ENCODE measurements around the gene ATAD1. TPM values are rescaled to one million over a fixed set of nuclear protein-coding genes. Genes with fewer than 3 reads are reported as not detected.

ATAD1 gene
- total and polyA plus RNA-seq, 9 of the 15 experiments (the other 6 are each of a cell fraction or from before 2014, with no cell fraction given): 11.3 to 33.8 (median 27.3) TPM

DNA sequence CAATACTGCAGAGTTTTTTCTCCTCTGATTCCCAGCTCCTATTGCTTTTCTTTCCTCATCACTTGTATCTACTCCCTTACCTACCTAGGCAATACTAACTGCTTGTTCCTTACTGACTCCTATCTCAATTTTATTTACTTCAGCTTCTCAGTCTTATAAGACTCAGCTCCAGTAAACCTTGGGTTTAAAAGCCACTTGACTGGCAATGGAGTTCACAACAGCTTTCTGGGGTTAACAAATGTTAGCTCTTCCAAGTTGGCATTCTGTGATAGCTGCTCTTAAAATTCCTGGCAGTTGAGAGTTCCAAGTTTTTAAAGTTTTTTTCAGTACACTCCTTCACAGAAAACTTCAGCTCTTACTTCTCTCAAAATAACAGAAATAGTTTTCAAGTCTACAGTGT is 14.2 kb downstream of the ATAD1 start:
- no peaks in the 10 kb centered on the region for H3K9me1 ChIP-seq (ENCODE audit: control insufficient read depth, insufficient read depth, low read length)
- TF ChIP-seq SMAD1 (IDR thresholded peaks at IDR 0.05; ENCODE audit: low read depth, low read length, partially characterized antibody) (no peak), NFE2L1 (tag; IDR thresholded peaks at IDR 0.05; ENCODE audit: borderline replicate concordance, low read depth) (no peak)
- TF ChIP-seq, protein P1, sequence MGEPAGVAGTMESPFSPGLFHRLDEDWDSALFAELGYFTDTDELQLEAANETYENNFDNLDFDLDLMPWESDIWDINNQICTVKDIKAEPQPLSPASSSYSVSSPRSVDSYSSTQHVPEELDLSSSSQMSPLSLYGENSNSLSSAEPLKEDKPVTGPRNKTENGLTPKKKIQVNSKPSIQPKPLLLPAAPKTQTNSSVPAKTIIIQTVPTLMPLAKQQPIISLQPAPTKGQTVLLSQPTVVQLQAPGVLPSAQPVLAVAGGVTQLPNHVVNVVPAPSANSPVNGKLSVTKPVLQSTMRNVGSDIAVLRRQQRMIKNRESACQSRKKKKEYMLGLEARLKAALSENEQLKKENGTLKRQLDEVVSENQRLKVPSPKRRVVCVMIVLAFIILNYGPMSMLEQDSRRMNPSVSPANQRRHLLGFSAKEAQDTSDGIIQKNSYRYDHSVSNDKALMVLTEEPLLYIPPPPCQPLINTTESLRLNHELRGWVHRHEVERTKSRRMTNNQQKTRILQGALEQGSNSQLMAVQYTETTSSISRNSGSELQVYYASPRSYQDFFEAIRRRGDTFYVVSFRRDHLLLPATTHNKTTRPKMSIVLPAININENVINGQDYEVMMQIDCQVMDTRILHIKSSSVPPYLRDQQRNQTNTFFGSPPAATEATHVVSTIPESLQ (CRISPR knock-in tag; IDR thresholded peaks at IDR 0.05): no peak
- no peaks in the 10 kb centered on the region for H3K27me3 ChIP-seq (ENCODE audit: control insufficient read depth in 2 of 2, insufficient read depth in 2 of 2, low read length in 2 of 2)
- H3K79me2 ChIP-seq (ENCODE audit: control insufficient read depth, insufficient read depth, low read length): peaks cover 38% of the 10 kb centered on the region
- no peaks in the 10 kb centered on the region; the same call in 1 of the 2 replicates for H3K9me3 ChIP-seq (replicated peaks; ENCODE audit: control insufficient read depth, insufficient read depth, low read depth, low read length)
- peaks cover 64% of the 10 kb centered on the region; the same call in 2 of the 3 replicates for H3K36me3 ChIP-seq (ENCODE audit: control insufficient read depth, insufficient read depth, low read length)
- no peak overlapping the region for H3K27ac ChIP-seq (ENCODE audit: extremely low read depth, low read depth, low read length)
- no peaks in the 10 kb centered on the region for H3K4me1 ChIP-seq (replicated peaks in 1 of 2; ENCODE audit: control insufficient read depth in 2 of 2, insufficient read depth in 2 of 2, low read length in 2 of 2)
- intact Hi-C loops (cut with micrococcal nuclease): no loop called here
- ChIA-PET CTCF (ENCODE audit: low intra/inter-chr PET ratio) (no interaction called here), POLR2A (interaction anchor here (1.6 kb wide), 1 partner anchor 11 kb away, joined by 4 read pairs; no protein-coding TSS in a partner anchor)
- H3K9ac ChIP-seq (ENCODE audit: insufficient read depth in 1 of 2, low read depth in 2 of 2, low read length in 2 of 2): no peak overlapping the region
- in situ Hi-C loops (cut with MboI): no loop called here
- DNase-seq (ENCODE audit: extremely low read depth in 1 of 4, low spot score in 3 of 4) (no peak), ATAC-seq (no peak), FAIRE-seq (no peak)
- H3K4me3 ChIP-seq: no peak overlapping the region
- H4K20me1 ChIP-seq (replicated peaks; ENCODE audit: control insufficient read depth, insufficient read depth, low read length): no peaks in the 10 kb centered on the region
- no TSS peak for BruUV-seq (replicated peaks)
- no peak overlapping the region for H2AFZ ChIP-seq (ENCODE audit: low read depth, low read length)
- H3K4me2 ChIP-seq (ENCODE audit: insufficient read depth, low read length): no peak overlapping the region

DNA sequence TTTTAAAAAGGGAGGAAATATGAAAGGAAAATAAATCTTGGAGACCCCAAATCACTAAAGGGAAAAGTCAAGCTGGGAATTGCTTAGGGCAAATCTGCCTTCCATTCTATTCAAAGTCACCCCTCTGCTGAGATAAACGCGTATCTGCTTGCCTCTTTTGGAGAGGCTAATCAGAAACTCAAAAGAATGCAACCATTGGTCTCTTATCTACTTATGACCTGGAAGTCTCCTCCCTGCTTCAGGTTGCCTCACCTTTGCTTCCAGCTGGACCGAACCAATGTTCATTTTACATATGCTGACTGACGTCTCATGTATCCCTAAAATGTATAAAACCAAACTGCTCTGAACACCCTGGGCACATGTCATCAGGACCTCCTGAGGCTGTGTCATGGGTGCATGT is 14.7 kb downstream of the ATAD1 start:
- ATAC-seq (no peak), FAIRE-seq (no peak), DNase-seq (ENCODE audit: extremely low read depth in 1 of 4, low spot score in 3 of 4) (no peak)
- Histone ChIP-seq H3K4me2 (ENCODE audit: insufficient read depth, low read length) (no peak overlapping the region), H3K27ac (ENCODE audit: extremely low read depth, low read depth, low read length) (no peak overlapping the region), H3K27me3 (ENCODE audit: control insufficient read depth in 2 of 2, insufficient read depth in 2 of 2, low read length in 2 of 2) (no peaks in the 10 kb centered on the region), H3K79me2 (ENCODE audit: control insufficient read depth, insufficient read depth, low read length) (peaks cover 40% of the 10 kb centered on the region), H3K36me3 (ENCODE audit: control insufficient read depth, insufficient read depth, low read length) (peaks cover 59% of the 10 kb centered on the region; the same call in 2 of the 3 replicates), H4K20me1 (replicated peaks; ENCODE audit: control insufficient read depth, insufficient read depth, low read length) (no peaks in the 10 kb centered on the region), H3K4me1 (replicated peaks in 1 of 2; ENCODE audit: control insufficient read depth in 2 of 2, insufficient read depth in 2 of 2, low read length in 2 of 2) (no peaks in the 10 kb centered on the region), H3K4me3 (no peak overlapping the region), H2AFZ (ENCODE audit: low read depth, low read length) (no peak overlapping the region), H3K9ac (ENCODE audit: insufficient read depth in 1 of 2, low read depth in 2 of 2, low read length in 2 of 2) (no peak overlapping the region), H3K9me1 (ENCODE audit: control insufficient read depth, insufficient read depth, low read length) (no peaks in the 10 kb centered on the region), H3K9me3 (replicated peaks; ENCODE audit: control insufficient read depth, insufficient read depth, low read depth, low read length) (no peaks in the 10 kb centered on the region; the same call in 1 of the 2 replicates)
- in situ Hi-C loops (cut with MboI) (no loop called here), intact Hi-C loops (cut with micrococcal nuclease) (no loop called here)
- WGBS (ENCODE audit: insufficient coverage, low coverage, missing lambda C conversion rate): 84% methylated on average over 4 of the region's 4 CpGs
- no TSS peak for BruUV-seq (replicated peaks)
- ChIA-PET CTCF (ENCODE audit: low intra/inter-chr PET ratio) (no interaction called here), POLR2A (interaction anchor here (1.6 kb wide), 1 partner anchor 11 kb away, joined by 4 read pairs; no protein-coding TSS in a partner anchor)
- TF ChIP-seq, protein P2, sequence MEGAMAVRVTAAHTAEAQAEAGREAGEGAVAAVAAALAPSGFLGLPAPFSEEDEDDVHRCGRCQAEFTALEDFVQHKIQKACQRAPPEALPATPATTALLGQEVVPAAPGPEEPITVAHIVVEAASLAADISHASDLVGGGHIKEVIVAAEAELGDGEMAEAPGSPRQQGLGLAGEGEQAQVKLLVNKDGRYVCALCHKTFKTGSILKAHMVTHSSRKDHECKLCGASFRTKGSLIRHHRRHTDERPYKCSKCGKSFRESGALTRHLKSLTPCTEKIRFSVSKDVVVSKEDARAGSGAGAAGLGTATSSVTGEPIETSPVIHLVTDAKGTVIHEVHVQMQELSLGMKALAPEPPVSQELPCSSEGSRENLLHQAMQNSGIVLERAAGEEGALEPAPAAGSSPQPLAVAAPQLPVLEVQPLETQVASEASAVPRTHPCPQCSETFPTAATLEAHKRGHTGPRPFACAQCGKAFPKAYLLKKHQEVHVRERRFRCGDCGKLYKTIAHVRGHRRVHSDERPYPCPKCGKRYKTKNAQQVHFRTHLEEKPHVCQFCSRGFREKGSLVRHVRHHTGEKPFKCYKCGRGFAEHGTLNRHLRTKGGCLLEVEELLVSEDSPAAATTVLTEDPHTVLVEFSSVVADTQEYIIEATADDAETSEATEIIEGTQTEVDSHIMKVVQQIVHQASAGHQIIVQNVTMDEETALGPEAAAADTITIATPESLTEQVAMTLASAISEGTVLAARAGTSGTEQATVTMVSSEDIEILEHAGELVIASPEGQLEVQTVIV (CRISPR knock-in tag; IDR thresholded peaks at IDR 0.05; ENCODE audit: borderline replicate concordance): no peak
- TF ChIP-seq FOXA3 (CRISPR knock-in tag; conservative IDR thresholded peaks at IDR 0.05 in 1 of 2, IDR thresholded peaks at IDR 0.05 in 1 of 2) (no peak), MYNN (IDR thresholded peaks at IDR 0.05) (no peak), MYNN (CRISPR knock-in tag; IDR thresholded peaks at IDR 0.05) (no peak), SMAD1 (IDR thresholded peaks at IDR 0.05; ENCODE audit: low read depth, low read length, partially characterized antibody) (no peak), BACH1 (tag; IDR thresholded peaks at IDR 0.05) (no peak), RFX5 (IDR thresholded peaks at IDR 0.05; ENCODE audit: low read depth, low read length) (no peak), EHMT2 (IDR thresholded peaks at IDR 0.05) (no peak), ZNF197 (CRISPR knock-in tag; IDR thresholded peaks at IDR 0.05; ENCODE audit: low read depth) (no peak), HNRNPH1 (optimal IDR thresholded peaks at IDR 0.05; ENCODE audit: low read depth, low read length) (no peak)
